PC-3 (cell line): ENCODE results near the gene NKTR.

Experiments used
- CTCF ChIP-seq: fragments of 300-600 bp; sonication (generic); conservative IDR thresholded peaks from 2 replicates; pipeline ENCODE4 v1.5.1; 2017; ENCODE audit warnings: antibody characterized with exemption, low read depth, mild to moderate bottlenecking, low read length
- EZH2 ChIP-seq: fragments of 300-600 bp; sonication (generic); IDR thresholded peaks from one replicate; pipeline ENCODE4 v1.6.1; 2017; ENCODE audit warnings: antibody characterized with exemption, mild to moderate bottlenecking, low read length; ENCODE audit not compliant: unreplicated experiment
- EZH2phosphoT487 ChIP-seq: fragments of 300-600 bp; sonication (generic); IDR thresholded peaks from 2 replicates; pipeline ENCODE4 v1.6.1; 2018; ENCODE audit warnings: mild to moderate bottlenecking, antibody characterized with exemption, low read length, borderline replicate concordance

GRCh38 chr3:42600111-42600957, at the start of gene NKTR:
- no peak for TF ChIP-seq CTCF
- TF ChIP-seq EZH2phosphoT487, result no peak
- TF ChIP-seq EZH2, result no peak
